Hepatocyte (in vitro differentiated cells): ENCODE results near the gene CPB1. TPM values are rescaled to one million over a fixed set of nuclear protein-coding genes. Genes with fewer than 3 reads are reported as not detected.

Experiments
- DNase-seq: peaks from one replicate; pipeline ENCODE4 v3.0.0-alpha.2; 2016; ENCODE audit warnings: low spot score
- H2AFZ ChIP-seq: fragments of 200-600 bp; sonication (generic); 2 replicates; pipeline ENCODE4 v1.6.0; 2016; ENCODE audit warnings: antibody characterized with exemption, mild to moderate bottlenecking
- H3K27ac ChIP-seq: fragments of 200-600 bp; sonication (generic); 2 replicates; pipeline ENCODE4 v1.5.1; 2016; ENCODE audit warnings: mild to moderate bottlenecking
- H3K27me3 ChIP-seq: fragments of 200-600 bp; sonication (generic); 2 replicates; pipeline ENCODE4 v1.6.1; 2016
- H3K36me3 ChIP-seq: fragments of 200-600 bp; sonication (generic); replicated peaks from 2 replicates; pipeline ENCODE4 v1.5.1; 2016; ENCODE audit warnings: low read depth; ENCODE audit not compliant: insufficient read depth
- H3K4me1 ChIP-seq: fragments of 200-600 bp; sonication (generic); 2 replicates; pipeline ENCODE4 v1.5.1; 2016; ENCODE audit warnings: mild to moderate bottlenecking, moderate library complexity; ENCODE audit not compliant: insufficient read depth
- H3K4me2 ChIP-seq: fragments of 200-600 bp; sonication (generic); 2 replicates; pipeline ENCODE4 v1.6.0; 2016
- H3K4me3 ChIP-seq: fragments of 200-600 bp; sonication (generic); 2 replicates; pipeline ENCODE4 v1.5.1; 2016; ENCODE audit warnings: mild to moderate bottlenecking
- H3K79me2 ChIP-seq: fragments of 200-600 bp; sonication (generic); 2 replicates; pipeline ENCODE4 v1.6.0; 2017; ENCODE audit warnings: mild to moderate bottlenecking
- H3K9me2 ChIP-seq: fragments of 200-600 bp; sonication (generic); replicated peaks from 2 replicates; pipeline ENCODE4 v1.6.0; 2017; ENCODE audit warnings: mild to moderate bottlenecking; ENCODE audit not compliant: insufficient read depth
- H3K9me3 ChIP-seq: fragments of 200-600 bp; sonication (generic); 2 replicates; pipeline ENCODE4 v1.5.1; 2016; ENCODE audit warnings: low read depth, mild to moderate bottlenecking
- H4K20me1 ChIP-seq: fragments of 200-600 bp; sonication (generic); 2 replicates; pipeline ENCODE4 v1.6.0; 2016; ENCODE audit warnings: mild to moderate bottlenecking; ENCODE audit not compliant: insufficient read depth, poor library complexity, severe bottlenecking
- CTCF ChIP-seq: fragments of 200-600 bp; sonication (generic); IDR thresholded peaks from 2 replicates; pipeline ENCODE4 v1.5.1; 2016; ENCODE audit warnings: antibody characterized with exemption, mild to moderate bottlenecking; ENCODE audit not compliant: poor library complexity
- EZH2 ChIP-seq: fragments of 200-600 bp; sonication (generic); IDR thresholded peaks from 2 replicates; pipeline ENCODE4 v1.6.1; 2016; ENCODE audit warnings: antibody characterized with exemption, mild to moderate bottlenecking, borderline replicate concordance
- EZH2phosphoT487 ChIP-seq: fragments of 200-600 bp; sonication (generic); IDR thresholded peaks from one replicate; pipeline ENCODE4 v1.6.1; 2018; ENCODE audit warnings: antibody characterized with exemption, mild to moderate bottlenecking, low read depth, moderate library complexity; ENCODE audit not compliant: unreplicated experiment, severe bottlenecking
- WGBS: methylation state at CpG from one replicate; pipeline ENCODE4 v1.1.6; 2016; ENCODE audit warnings: low lambda C conversion rate; ENCODE audit errors: missing lambda C conversion rate; 5-methylcytosine and 5-hydroxymethylcytosine counted together
- polyA plus RNA-seq: library from polyadenylated mRNA; unstranded; fragments of >200 nt; fragmentation: Nextera tagmentation; extraction: Ambion mirVana; gene quantifications from 2 replicates; pipeline ENCODE4 v1.2.1, GENCODE V29; 2016
- total RNA-seq: library from RNA; depleted of rRNA; stranded (reverse); fragments of >200 nt; gene quantifications from 2 replicates; pipeline ENCODE4 v1.2.3, GENCODE V29; 2014

CPB1 gene
- total and polyA plus RNA-seq, 2 experiments from 2014 or later, result not detected

DNA sequence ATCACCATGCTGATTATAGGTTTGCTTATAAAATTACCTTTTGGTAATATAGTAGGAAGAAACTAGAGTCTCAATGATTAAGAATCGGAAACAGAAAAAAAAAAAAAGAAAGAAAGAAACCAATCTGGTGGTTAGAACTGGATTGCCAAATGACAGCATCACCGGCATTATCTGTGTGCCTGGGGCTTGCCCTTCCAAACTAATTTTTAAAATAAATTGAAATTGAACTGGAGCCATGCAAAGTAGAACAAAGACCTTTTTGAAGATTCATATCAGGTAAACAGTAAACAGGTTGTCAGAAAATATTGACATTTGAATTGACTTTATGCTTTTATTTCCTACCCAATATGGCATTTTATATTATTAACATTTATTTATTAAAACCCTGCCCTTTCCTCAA is 11.2 kb upstream of the CPB1 start:
- H4K20me1 ChIP-seq, result no peaks in the 10 kb centered on the region
- no peaks in the 10 kb centered on the region for H3K9me3 ChIP-seq
- TF ChIP-seq CTCF (no peak), EZH2phosphoT487 (no peak), EZH2 (no peak)
- no peak overlapping the region for H3K4me2 ChIP-seq
- no peaks in the 10 kb centered on the region for H3K36me3 ChIP-seq
- H3K4me1 ChIP-seq, result no peaks in the 10 kb centered on the region
- no peak overlapping the region for H2AFZ ChIP-seq
- H3K4me3 ChIP-seq, result no peak overlapping the region
- H3K9me2 ChIP-seq, result no peaks in the 10 kb centered on the region
- 89% methylated on average over 2 of the region's 2 CpGs for WGBS
- DNase-seq, result no peak
- H3K27ac ChIP-seq, result no peak overlapping the region
- no peaks in the 10 kb centered on the region for H3K27me3 ChIP-seq
- H3K79me2 ChIP-seq, result no peaks in the 10 kb centered on the region

DNA sequence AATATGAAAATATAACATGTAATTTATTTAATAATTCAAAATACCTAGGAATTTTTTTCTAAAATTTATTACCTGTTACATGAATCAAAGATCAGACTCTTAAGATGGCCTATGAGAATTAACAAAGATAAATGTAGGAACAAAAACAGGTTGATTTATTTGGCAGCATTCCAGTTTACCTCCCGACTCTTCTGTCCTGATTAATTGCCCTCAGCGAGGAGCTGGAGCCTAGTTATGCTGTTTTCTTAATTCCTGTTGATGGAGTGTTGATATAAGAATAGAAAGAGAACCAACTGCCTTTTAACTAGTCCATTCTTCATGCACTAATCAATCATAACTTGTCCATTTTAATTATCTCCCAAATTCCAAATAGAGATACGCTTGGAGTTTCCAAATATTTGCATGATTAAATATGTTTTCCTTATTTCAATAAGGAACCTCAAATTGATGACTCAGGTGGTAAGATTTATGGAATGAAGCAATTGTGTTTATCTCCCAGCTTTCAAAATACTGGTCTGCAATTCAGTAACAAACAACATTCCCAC is 10.6 kb upstream of the CPB1 start:
- H3K27ac ChIP-seq, result no peak overlapping the region
- H3K4me2 ChIP-seq, result no peak overlapping the region
- WGBS, result 67% methylated on average over 3 of the region's 3 CpGs
- H3K36me3 ChIP-seq, result no peaks in the 10 kb centered on the region
- H3K79me2 ChIP-seq, result no peaks in the 10 kb centered on the region
- no peak overlapping the region for H3K4me3 ChIP-seq
- H4K20me1 ChIP-seq, result no peaks in the 10 kb centered on the region
- no peaks in the 10 kb centered on the region for H3K4me1 ChIP-seq
- TF ChIP-seq EZH2 (no peak), CTCF (no peak), EZH2phosphoT487 (no peak)
- H2AFZ ChIP-seq, result no peak overlapping the region
- no peaks in the 10 kb centered on the region for H3K27me3 ChIP-seq
- H3K9me3 ChIP-seq, result no peaks in the 10 kb centered on the region
- no peak for DNase-seq
- no peaks in the 10 kb centered on the region for H3K9me2 ChIP-seq

- Histone ChIP-seq H3K27ac (no peak overlapping the region), H3K9me3 (no peaks in the 10 kb centered on the region), H3K36me3 (no peaks in the 10 kb centered on the region), H3K27me3 (no peaks in the 10 kb centered on the region), H3K9me2 (no peaks in the 10 kb centered on the region), H3K79me2 (no peaks in the 10 kb centered on the region), H2AFZ (no peak overlapping the region), H4K20me1 (no peaks in the 10 kb centered on the region), H3K4me1 (no peaks in the 10 kb centered on the region), H3K4me2 (no peak overlapping the region), H3K4me3 (no peak overlapping the region)
- DNase-seq, result no peak
- TF ChIP-seq EZH2 (no peak), CTCF (no peak), EZH2phosphoT487 (no peak)
- 66% methylated on average over 7 of the region's 7 CpGs for WGBS
Measured at GRCh38 chr3:148820361-148821245, 7.0 kb upstream of the CPB1 start.
